Spleen (tissue), 11 donors: Measurements from ENCODE around the gene TMEM163. TPM values are rescaled to one million over a fixed set of nuclear protein-coding genes. Genes with fewer than 3 reads are reported as not detected.
"Not testable (repeated sequence)": the region's sequence is repeated elsewhere in the genome, so short reads cannot be mapped to it uniquely, and the experiment has no call there.

Experiments
- DNase-seq: peaks from one replicate; pipeline ENCODE4 v3.0.0-alpha.2; 2020
- H3K27ac ChIP-seq, 8 donors: fragments of 200-600 bp; sonication (generic) in 7 of 8; 1 replicate in 4 of 8; 2 replicates in 4 of 8; pipeline versions ENCODE4 v1.5.0 to v1.8.0; 2016 to 2021; ENCODE audit warnings: inconsistent platforms in 4 of 8, mild to moderate bottlenecking in 4 of 8, moderate library complexity in 1 of 8
- H3K27me3 ChIP-seq, 7 donors: fragments of 200-600 bp; sonication (generic) in 6 of 7; replicated peaks in 1 of 7; 1 replicate in 4 of 7; 2 replicates in 3 of 7; pipeline versions ENCODE4 v1.5.0 to v1.8.0; 2016 to 2021; ENCODE audit warnings: inconsistent platforms in 3 of 7, mild to moderate bottlenecking in 1 of 7
- H3K36me3 ChIP-seq, 6 donors: fragments of 200-600 bp; sonication (generic) in 5 of 6; 1 replicate in 4 of 6; 2 replicates in 2 of 6; pipeline versions ENCODE4 v1.5.0 to v1.8.0; 2016 to 2021; ENCODE audit warnings: inconsistent platforms in 2 of 6
- H3K4me1 ChIP-seq, 6 donors: fragments of 200-600 bp; sonication (generic) in 5 of 6; 1 replicate in 3 of 6; 2 replicates in 3 of 6; pipeline versions ENCODE4 v1.5.0 to v1.8.0; 2016 to 2021; ENCODE audit warnings: inconsistent platforms in 3 of 6
- H3K4me3 ChIP-seq, 8 donors: fragments of 200-600 bp; sonication (generic) in 7 of 8; 1 replicate in 4 of 8; 2 replicates in 4 of 8; pipeline versions ENCODE4 v1.5.0 to v1.8.0; 2016 to 2021; ENCODE audit warnings: inconsistent platforms in 4 of 8, mild to moderate bottlenecking in 4 of 8, moderate library complexity in 2 of 8
- H3K9me3 ChIP-seq, 8 donors: fragments of 200-600 bp; sonication (generic) in 7 of 8; 1 replicate in 4 of 8; 2 replicates in 4 of 8; pipeline versions ENCODE4 v1.5.0 to v1.8.0; 2016 to 2021; ENCODE audit warnings: inconsistent platforms in 4 of 8
- POLR2A ChIP-seq, 3 donors: fragments of 450-650 bp; IDR thresholded peaks; one replicate each; pipeline ENCODE4 v1.5.1; 2017; ENCODE audit warnings: antibody characterized with exemption in 3 of 3, mild to moderate bottlenecking in 1 of 3
- POLR2AphosphoS5 ChIP-seq, 3 donors: sonication (generic); formaldehyde crosslinking; IDR thresholded peaks; one replicate each; pipeline ENCODE4 v1.5.1; 2017; ENCODE audit warnings: antibody characterized with exemption in 3 of 3
- WGBS, 5 donors: extraction: QIAGEN DNeasy Blood & Tissue Kit in 3 of 5; methylation state at CpG; one replicate each; pipeline versions ENCODE4 v1.1.5 to v1.1.7; 2013 to 2018; 5-methylcytosine and 5-hydroxymethylcytosine counted together
- intact Hi-C: fragments of 100-400 bp; cut with DNase I; formaldehyde crosslinking; loops from one replicate; pipeline ENCODE4 v1.15.0; 2023; ENCODE audit warnings: low total_unique reads
- polyA plus RNA-seq, 3 donors: library from polyadenylated mRNA; stranded (reverse); fragments of 200-250 nt; gene quantifications; one replicate each; pipeline ENCODE4 v1.2.1, GENCODE V29; 2013
- total RNA-seq, 7 donors: library from RNA; depleted of rRNA in 3 of 7; stranded (reverse); fragments of >200 nt in 3 of 7; fragmentation: NEBNext Ultra II Directional in 4 of 7; extraction: Animal tissue kit (Norgen Biotek cat#: 25700) in 4 of 7; gene quantifications; one replicate each; pipeline versions ENCODE4 v1.1.0 to v1.2.1, GENCODE V29; 2016 to 2021
- TF ChIP-seq, protein P1 (sequence below), 11 experiments: fragments of 200-600 bp in 7 of 11; fragments of 450-650 bp in 4 of 11; sonication (generic) in 4 of 11; IDR thresholded peaks in 8 of 11; conservative IDR thresholded peaks in 3 of 11; 1 replicate in 7 of 11; 2 replicates in 4 of 11; pipeline versions ENCODE4 v1.4.0 to v1.8.0; 2016 to 2021; ENCODE audit warnings: antibody characterized with exemption in 11 of 11, inconsistent platforms in 4 of 11, mild to moderate bottlenecking in 1 of 11
- donor health status: healthy with polysubstance abuse.
- donor health status: DM: no; HTN: no; CAD: no; lungs with moderate emphysema.
- donor health status: DM: no; HTN: no; CAD: no.
- donor health status: Bipolar disorder and iron deficiency.
- donor health status: healthy.
- donor health status: DM: no; HTN: no; CAD: no.
- donor health status: DM: yes; HTN: yes; CAD: no.

Gene TMEM163
- total and polyA plus RNA-seq, 10 donors: 2.4 to 12.5 (median 3.7) TPM

DNA sequence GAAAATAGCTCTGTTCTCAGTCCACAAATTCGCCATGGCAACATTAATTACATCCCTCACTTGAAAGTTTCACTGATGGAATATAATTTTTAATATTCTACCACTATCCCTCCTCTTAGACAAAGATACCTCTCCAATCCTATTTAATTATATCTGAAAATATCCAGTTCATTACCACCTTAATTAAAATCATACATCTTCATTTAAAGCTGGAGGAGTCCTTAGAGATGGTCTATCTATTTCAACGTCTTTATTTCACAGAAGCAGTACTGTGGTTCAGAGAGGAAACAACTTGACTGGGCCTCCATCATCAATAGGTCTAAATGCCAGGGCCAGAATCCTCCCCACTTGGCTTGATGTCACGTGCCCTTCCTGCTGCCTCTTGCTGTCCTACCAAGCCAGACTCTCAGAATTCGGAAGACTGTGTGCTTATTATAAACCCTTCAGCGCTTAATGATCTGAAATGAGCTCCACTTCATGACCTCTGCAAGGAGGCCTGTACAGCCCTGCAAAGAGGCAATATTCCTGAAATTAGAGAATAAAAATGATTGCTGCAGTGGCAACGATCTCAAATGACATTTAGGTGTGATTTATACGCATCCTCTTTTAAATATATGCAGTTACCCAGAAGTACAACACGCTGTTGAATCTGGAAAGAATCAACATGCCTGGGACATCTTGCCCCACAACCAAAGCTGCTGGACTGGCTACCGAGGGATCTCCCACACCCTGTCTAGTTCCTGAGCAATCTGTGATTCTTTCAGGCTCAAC, 146.3 kb downstream of the TMEM163 start:
- H3K27me3 ChIP-seq: no peaks in the 10 kb centered on the region
- WGBS, 5 donors: 70 to 74% (median 72%) methylated on average over 9 of the region's 9 CpGs
- no peak for DNase-seq
- no peaks in the 10 kb centered on the region for H3K9me3 ChIP-seq
- no peak overlapping the region for H3K27ac ChIP-seq
- H3K4me1 ChIP-seq: no peaks in the 10 kb centered on the region
- H3K4me3 ChIP-seq: no peak overlapping the region
- intact Hi-C loops: no loop called here
- TF ChIP-seq POLR2A (IDR thresholded peaks at IDR 0.05): no peak
- TF ChIP-seq, protein P1, sequence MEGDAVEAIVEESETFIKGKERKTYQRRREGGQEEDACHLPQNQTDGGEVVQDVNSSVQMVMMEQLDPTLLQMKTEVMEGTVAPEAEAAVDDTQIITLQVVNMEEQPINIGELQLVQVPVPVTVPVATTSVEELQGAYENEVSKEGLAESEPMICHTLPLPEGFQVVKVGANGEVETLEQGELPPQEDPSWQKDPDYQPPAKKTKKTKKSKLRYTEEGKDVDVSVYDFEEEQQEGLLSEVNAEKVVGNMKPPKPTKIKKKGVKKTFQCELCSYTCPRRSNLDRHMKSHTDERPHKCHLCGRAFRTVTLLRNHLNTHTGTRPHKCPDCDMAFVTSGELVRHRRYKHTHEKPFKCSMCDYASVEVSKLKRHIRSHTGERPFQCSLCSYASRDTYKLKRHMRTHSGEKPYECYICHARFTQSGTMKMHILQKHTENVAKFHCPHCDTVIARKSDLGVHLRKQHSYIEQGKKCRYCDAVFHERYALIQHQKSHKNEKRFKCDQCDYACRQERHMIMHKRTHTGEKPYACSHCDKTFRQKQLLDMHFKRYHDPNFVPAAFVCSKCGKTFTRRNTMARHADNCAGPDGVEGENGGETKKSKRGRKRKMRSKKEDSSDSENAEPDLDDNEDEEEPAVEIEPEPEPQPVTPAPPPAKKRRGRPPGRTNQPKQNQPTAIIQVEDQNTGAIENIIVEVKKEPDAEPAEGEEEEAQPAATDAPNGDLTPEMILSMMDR (IDR thresholded peaks at IDR 0.05 in 8 of 11, conservative IDR thresholded peaks at IDR 0.05 in 3 of 11): no peak
- TF ChIP-seq POLR2AphosphoS5 (IDR thresholded peaks at IDR 0.05): no peak
- no peaks in the 10 kb centered on the region for H3K36me3 ChIP-seq

DNA sequence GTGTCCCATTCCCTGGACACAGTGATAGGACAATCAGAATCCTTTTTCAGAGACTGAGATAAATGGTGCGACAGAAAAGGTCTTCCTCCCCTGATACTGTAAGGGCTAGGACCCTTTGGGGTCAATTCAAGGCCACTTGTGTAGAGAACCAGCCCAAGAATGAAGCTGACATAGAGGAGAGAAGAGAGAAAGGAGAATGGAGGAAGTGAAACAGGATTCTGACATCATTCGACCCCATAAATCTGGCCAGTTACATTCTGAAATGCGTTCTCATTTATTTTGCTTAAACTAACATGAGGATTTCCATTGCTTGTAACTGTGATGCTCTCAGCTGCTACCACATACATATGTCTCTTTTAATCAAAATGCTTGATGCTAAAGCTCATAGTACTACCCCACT, 148.1 kb downstream of the TMEM163 start:
- no peak overlapping the region for H3K27ac ChIP-seq
- WGBS, 5 donors: 57 to 68% (median 60%) methylated on average over 3 of the region's 3 CpGs
- intact Hi-C loops: no loop called here
- TF ChIP-seq, protein P1 (IDR thresholded peaks at IDR 0.05 in 8 of 11, conservative IDR thresholded peaks at IDR 0.05 in 3 of 11): no peak
- TF ChIP-seq POLR2A (IDR thresholded peaks at IDR 0.05) (no peak), POLR2AphosphoS5 (IDR thresholded peaks at IDR 0.05) (no peak)
- H3K27me3 ChIP-seq: no peaks in the 10 kb centered on the region
- no peak for DNase-seq
- no peaks in the 10 kb centered on the region for H3K9me3 ChIP-seq
- no peak overlapping the region for H3K4me3 ChIP-seq
- no peaks in the 10 kb centered on the region for H3K4me1 ChIP-seq
- H3K36me3 ChIP-seq: no peaks in the 10 kb centered on the region

DNA sequence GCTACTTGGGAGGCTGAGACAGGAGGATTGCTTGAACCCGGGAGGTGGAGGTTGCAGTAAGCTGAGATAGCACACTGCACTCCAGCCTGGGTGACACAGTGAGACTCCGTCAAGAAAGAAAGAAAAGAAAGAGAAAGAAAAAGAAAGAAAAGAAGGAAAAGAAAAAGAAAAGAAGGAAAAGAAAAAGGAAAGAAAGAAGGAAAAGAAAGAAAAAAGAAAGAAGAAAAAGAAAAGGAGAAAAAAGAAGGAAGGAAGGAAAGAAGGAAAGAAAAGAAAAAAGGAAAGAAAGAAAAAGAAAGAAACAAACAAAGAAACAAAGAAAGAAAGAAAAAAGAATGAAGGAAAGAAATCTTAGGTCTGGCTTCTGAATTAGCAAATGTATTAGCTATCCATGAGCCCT, 150.4 kb downstream of the TMEM163 start:
- no peak overlapping the region for H3K27ac ChIP-seq
- H3K9me3 ChIP-seq: no peaks in the 10 kb centered on the region
- intact Hi-C loops: no loop called here
- TF ChIP-seq POLR2A (IDR thresholded peaks at IDR 0.05): no peak
- TF ChIP-seq, protein P1 (IDR thresholded peaks at IDR 0.05 in 8 of 11, conservative IDR thresholded peaks at IDR 0.05 in 3 of 11): no peak
- no peak for TF ChIP-seq POLR2AphosphoS5 (IDR thresholded peaks at IDR 0.05)
- H3K4me1 ChIP-seq: no peaks in the 10 kb centered on the region
- no peaks in the 10 kb centered on the region for H3K36me3 ChIP-seq
- H3K4me3 ChIP-seq: no peak overlapping the region
- no peak for DNase-seq
- 89 to 98% (median 94%) methylated on average over 2 of the region's 2 CpGs for WGBS, 5 donors
- H3K27me3 ChIP-seq: no peaks in the 10 kb centered on the region

DNA sequence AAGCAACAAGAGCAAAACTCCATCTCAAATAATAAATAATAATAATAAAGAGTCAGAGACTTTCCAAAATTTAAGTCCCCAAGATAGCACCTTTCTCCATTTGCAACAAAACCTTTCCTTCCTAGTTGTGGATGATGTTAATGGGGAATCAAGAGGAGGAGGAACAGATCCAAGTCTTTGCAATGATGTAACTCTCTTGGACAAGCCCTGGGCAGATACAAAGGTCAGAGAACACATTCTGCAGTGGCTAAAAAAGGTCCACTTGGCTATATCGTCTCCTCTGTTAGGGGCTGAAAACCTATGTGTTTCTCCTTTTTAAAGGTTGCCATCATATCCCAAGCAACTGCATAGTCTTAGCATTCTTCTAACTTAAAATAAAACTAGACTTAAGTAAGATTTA, 151.1 kb downstream of the TMEM163 start:
- intact Hi-C loops: no loop called here
- Histone ChIP-seq H3K9me3 (no peaks in the 10 kb centered on the region), H3K36me3 (no peaks in the 10 kb centered on the region), H3K27ac (no peak overlapping the region), H3K4me3 (no peak overlapping the region), H3K27me3 (no peaks in the 10 kb centered on the region), H3K4me1 (no peaks in the 10 kb centered on the region)
- TF ChIP-seq POLR2AphosphoS5 (IDR thresholded peaks at IDR 0.05): no peak
- no peak for DNase-seq
- 85 to 95% (median 88%) methylated on average over 1 of the region's 1 CpG for WGBS, 5 donors

DNA sequence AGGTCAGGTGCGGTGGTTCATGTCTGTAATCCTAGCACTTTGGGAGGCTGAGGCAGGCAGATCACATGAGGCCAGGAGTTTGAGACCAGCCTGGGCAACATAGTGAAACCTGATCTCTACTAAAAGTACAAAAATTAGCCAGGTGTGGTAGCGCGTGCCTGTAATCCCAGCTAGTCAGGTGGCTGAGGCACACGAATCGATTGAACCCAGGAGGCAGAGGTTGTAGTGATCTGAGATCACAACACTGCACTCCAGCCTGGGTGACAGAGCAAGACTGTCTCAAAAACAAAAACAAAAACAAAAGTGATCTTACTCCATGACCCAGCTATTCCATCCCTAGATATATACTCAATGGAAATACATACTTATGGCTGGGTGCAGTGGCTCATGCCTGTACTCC, 153.8 kb downstream of the TMEM163 start:
- H3K4me3 ChIP-seq, H3K4me1 ChIP-seq, H3K9me3 ChIP-seq, H3K36me3 ChIP-seq, intact Hi-C loops, DNase-seq, H3K27me3 ChIP-seq, H3K27ac ChIP-seq: not testable (repeated sequence)
- WGBS, 5 donors: 80 to 97% (median 84%) methylated on average over 5 of the region's 5 CpGs
